GM12873 (cell line): ENCODE results near the gene OXTR.

Experiments
- CTCF ChIP-seq: IDR thresholded peaks from 2 replicates; pipeline ENCODE4 v1.5.1; 2012; ENCODE audit warnings: low read depth, mild to moderate bottlenecking, moderate library complexity, low read length, control low read depth; ENCODE audit not compliant: insufficient read depth; ENCODE audit errors: missing control alignments

Gene OXTR

GRCh38 chr3:8733332-8734094 lies 35.9 kb downstream of the OXTR start, which contains the start of gene CAV3:
TSS of gene CAV3 (plus strand) at chr3:8733802. CDS start at chr3:8733877, 75 bp downstream.
- no peak for TF ChIP-seq CTCF

GRCh38 chr3:8732413-8732812 lies 37.0 kb downstream of the OXTR start:
- no peak for TF ChIP-seq CTCF

- TF ChIP-seq CTCF: no peak
Observed at GRCh38 chr3:8730656-8731055, 38.8 kb downstream of the OXTR start.

GRCh38 chr3:8729479-8729878 lies 39.9 kb downstream of the OXTR start:
- no peak for TF ChIP-seq CTCF

GRCh38 chr3:8727605-8728512 lies 41.6 kb downstream of the OXTR start:
- TF ChIP-seq CTCF: no peak

GRCh38 chr3:8724108-8724752 lies 45.2 kb downstream of the OXTR start:
- TF ChIP-seq CTCF: no peak

GRCh38 chr3:8723612-8724011 lies 45.8 kb downstream of the OXTR start:
- no peak for TF ChIP-seq CTCF
